Chondrocyte (in vitro differentiated cells): ENCODE measurements around the gene PLD4. TPM values are rescaled to one million over a fixed set of nuclear protein-coding genes. Genes with fewer than 3 reads are reported as not detected.
A peak's percentile ranks its signal among the peaks of the same experiment; 100 is the strongest.
"Not testable (repeated sequence)": the region's sequence is repeated elsewhere in the genome, so short reads cannot be mapped to it uniquely, and the experiment has no call there.

Experiments used
- DNase-seq: peaks from one replicate; pipeline ENCODE4 v3.0.0; 2021; ENCODE audit warnings: mixed read lengths, low spot score
- H3K27ac Mint-ChIP-seq: one replicate; pipeline ENCODE4 v1.8.0; 2021; ENCODE audit warnings: mild to moderate bottlenecking, moderate library complexity, mixed read lengths; ENCODE audit not compliant: unreplicated experiment
- H3K27me3 Mint-ChIP-seq: 2 replicates; pipeline ENCODE4 v1.8.0; 2021; ENCODE audit warnings: low read depth, mixed read lengths
- H3K36me3 Mint-ChIP-seq: 2 replicates; pipeline ENCODE4 v1.8.0; 2021; ENCODE audit warnings: low read depth, mixed read lengths
- H3K4me1 Mint-ChIP-seq: 2 replicates; pipeline ENCODE4 v1.8.0; 2021; ENCODE audit warnings: low read depth, mild to moderate bottlenecking, mixed read lengths
- H3K4me3 Mint-ChIP-seq: one replicate; pipeline ENCODE4 v1.8.0; 2021; ENCODE audit warnings: mild to moderate bottlenecking, moderate library complexity, mixed read lengths; ENCODE audit not compliant: unreplicated experiment
- H3K9me3 Mint-ChIP-seq: 2 replicates; pipeline ENCODE4 v1.8.0; 2021; ENCODE audit warnings: low read depth, mixed read lengths
- CTCF ChIP-seq: fragments of 200-600 bp; sonication (generic); IDR thresholded peaks from 2 replicates; pipeline ENCODE4 v1.5.0; 2021; ENCODE audit warnings: antibody characterized with exemption, mild to moderate bottlenecking, moderate library complexity
- total RNA-seq: library from RNA; stranded (reverse); gene quantifications from 3 replicates; pipeline ENCODE4 v1.2.1, GENCODE V29; 2021

PLD4 gene
- total RNA-seq, 1 donor from 2014 or later, result 0.10 TPM

- H3K4me3 Mint-ChIP-seq, result no peak overlapping the region
- no peaks in the 10 kb centered on the region for H3K4me1 Mint-ChIP-seq
- H3K9me3 Mint-ChIP-seq, result no peaks in the 10 kb centered on the region
- no peak for TF ChIP-seq CTCF
- peak overlapping the region; percentile 66 for H3K27ac Mint-ChIP-seq
- no peak for DNase-seq
- H3K27me3 Mint-ChIP-seq, result no peaks in the 10 kb centered on the region
- H3K36me3 Mint-ChIP-seq, result peaks cover 11% of the 10 kb centered on the region
These were observed 44.0 kb upstream of the PLD4 start for GRCh38 chr14:104880584-104881210.

- Mint-ChIP-seq H3K9me3 (no peaks in the 10 kb centered on the region), H3K4me3 (no peak overlapping the region), H3K36me3 (peaks cover 11% of the 10 kb centered on the region), H3K27ac (no peak overlapping the region), H3K4me1 (no peaks in the 10 kb centered on the region), H3K27me3 (no peaks in the 10 kb centered on the region)
- TF ChIP-seq CTCF, result no peak
- no peak for DNase-seq
These were observed 43.2 kb upstream of the PLD4 start for GRCh38 chr14:104881369-104881979.

GRCh38 chr14:104882325-104882973 lies 42.2 kb upstream of the PLD4 start:
- TF ChIP-seq CTCF, result no peak
- no peak overlapping the region for H3K4me3 Mint-ChIP-seq
- no peaks in the 10 kb centered on the region for H3K4me1 Mint-ChIP-seq
- H3K27me3 Mint-ChIP-seq, result no peaks in the 10 kb centered on the region
- peaks cover 11% of the 10 kb centered on the region for H3K36me3 Mint-ChIP-seq
- DNase-seq, result no peak
- no peaks in the 10 kb centered on the region for H3K9me3 Mint-ChIP-seq
- H3K27ac Mint-ChIP-seq, result no peak overlapping the region

DNA sequence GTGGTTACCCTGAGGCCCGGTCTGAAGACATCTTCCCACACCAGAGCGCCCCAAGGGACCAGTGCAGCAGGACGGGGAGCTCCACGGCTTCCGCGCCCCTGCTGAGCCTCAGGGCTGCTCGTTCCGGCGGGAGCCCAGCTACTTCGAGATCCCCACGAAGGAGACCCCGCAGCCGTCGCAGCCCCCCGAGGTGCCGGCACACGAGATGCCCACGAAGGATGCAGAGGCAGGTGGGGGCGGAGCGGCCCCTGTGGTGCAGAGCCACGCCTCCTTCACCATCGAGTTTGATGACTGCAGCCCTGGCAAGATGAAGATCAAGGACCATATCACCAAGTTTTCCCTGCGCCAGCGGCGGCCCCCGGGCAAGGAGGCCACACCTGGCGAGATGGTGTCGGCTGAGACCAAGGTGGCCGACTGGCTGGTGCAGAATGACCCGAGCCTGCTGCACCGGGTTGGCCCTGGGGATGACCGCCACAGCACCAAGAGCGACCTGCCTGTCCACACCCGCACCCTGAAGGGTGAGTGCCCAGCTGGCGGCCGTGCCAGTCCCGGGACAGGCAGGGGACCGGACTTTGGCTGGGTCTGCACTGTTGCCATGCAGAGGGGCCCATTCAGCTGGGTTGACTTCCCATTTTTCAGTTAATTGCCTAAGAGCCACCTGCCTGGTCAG lies 41.6 kb upstream of the PLD4 start:
- Mint-ChIP-seq H3K4me1 (no peaks in the 10 kb centered on the region), H3K27ac (no peak overlapping the region), H3K36me3 (peaks cover 11% of the 10 kb centered on the region), H3K4me3 (no peak overlapping the region), H3K27me3 (no peaks in the 10 kb centered on the region), H3K9me3 (no peaks in the 10 kb centered on the region)
- no peak for TF ChIP-seq CTCF
- peak; percentile 84 for DNase-seq

- Mint-ChIP-seq H3K9me3 (no peaks in the 10 kb centered on the region), H3K27ac (no peak overlapping the region), H3K4me1 (no peaks in the 10 kb centered on the region), H3K27me3 (no peaks in the 10 kb centered on the region), H3K36me3 (peaks cover 9% of the 10 kb centered on the region), H3K4me3 (no peak overlapping the region)
- TF ChIP-seq CTCF, result no peak
- DNase-seq, result peak; percentile 94
These were observed 40.9 kb upstream of the PLD4 start for GRCh38 chr14:104883681-104884361.

- H3K27me3 Mint-ChIP-seq, H3K4me3 Mint-ChIP-seq, H3K27ac Mint-ChIP-seq, H3K4me1 Mint-ChIP-seq, H3K36me3 Mint-ChIP-seq, H3K9me3 Mint-ChIP-seq: not testable (repeated sequence)
- DNase-seq, result peak; percentile 82
These were observed 40.3 kb upstream of the PLD4 start for GRCh38 chr14:104884381-104884780.
